HG03064 (cell line): Measurements from ENCODE around the gene TECR.

Source experiments
- ATAC-seq: cut with Tn5 transposase; IDR thresholded peaks from one replicate; pipeline ENCODE4 v1.9.1; 2021; ENCODE audit warnings: low read depth; ENCODE audit not compliant: unreplicated experiment

Gene TECR

DNA sequence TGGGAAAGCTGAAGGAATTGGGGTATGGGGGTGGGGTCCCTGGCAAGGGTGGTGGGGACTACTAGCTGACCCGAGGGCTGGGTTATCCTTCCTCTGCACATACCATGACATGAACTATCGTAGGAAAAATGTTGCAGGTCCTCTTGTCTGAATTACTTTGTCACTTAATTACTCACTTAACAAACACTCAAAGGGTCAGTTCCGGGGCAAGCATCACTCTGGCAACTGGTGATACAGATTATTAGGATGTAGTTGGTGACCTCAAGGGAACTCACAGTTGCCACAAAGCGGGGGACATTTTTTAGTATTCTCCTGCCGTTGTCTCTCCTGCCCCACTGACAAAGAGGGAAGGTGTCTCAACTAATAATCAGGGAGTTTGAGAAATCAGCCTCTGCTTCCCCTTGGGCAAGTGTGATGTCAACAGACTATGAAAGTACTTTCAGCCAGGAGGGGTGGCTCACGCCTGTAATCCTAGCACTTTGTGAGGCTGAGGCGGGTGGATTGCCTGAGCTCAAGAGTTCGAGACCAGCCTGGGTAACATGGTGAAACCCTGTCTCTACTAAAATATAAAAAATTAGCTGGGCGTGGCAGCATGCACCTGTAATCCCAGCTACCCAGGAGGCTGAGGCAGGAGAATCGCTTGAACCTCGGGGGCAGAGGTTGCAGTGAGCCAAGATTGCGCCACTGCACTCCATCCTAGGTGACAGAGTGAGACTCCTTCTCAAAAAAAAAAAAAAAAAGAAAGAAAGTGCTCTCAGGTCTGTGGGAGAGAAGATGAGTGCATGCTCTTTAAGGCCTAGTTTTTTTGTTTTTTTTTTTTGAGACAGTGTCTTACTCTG is 21.5 kb upstream of the TECR start:
- ATAC-seq: no peak

DNA sequence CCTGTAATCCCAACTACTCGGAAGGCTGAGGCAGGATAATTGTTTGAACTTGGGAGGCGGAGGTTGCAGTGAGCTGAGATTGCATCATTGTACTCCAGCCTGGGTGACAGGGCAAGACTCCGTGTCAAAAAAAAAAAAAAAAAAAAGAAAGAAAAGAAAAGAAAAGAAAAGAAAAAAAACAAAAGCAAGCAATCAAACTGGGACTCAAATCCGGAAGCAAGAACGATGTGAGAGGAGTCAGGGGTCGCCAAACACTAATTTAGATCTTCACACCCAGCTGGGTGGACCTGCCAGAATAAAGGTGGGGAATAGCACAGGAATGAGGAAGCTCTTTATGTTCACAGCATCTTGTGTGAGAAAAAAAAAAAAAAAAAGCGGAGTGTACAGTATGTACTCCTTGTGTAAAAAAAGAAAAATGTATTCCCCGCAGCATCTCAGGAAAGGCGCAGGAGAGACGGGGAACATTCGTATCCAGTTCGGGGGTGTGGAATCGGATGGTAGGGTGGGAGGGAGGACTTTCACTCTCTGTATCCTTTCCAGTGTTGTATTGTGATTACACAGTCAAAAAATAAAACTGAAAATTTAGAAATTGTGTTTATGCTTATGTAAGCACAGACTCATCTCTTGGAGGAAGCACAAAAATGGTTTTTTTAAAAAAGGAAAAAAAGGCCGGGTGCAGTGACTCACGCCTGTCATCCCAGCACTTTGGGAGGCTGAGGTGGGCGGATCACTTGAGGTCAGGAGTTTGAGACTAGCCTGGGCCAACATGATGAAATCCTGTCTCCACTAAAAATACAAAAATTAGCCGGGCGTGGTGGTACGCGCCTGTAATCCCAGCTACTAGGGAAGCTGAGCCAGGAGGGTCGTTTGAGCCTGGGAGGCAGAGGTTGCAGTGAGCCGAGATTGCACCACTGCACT is 18.8 kb upstream of the TECR start:
- ATAC-seq: no peak

DNA sequence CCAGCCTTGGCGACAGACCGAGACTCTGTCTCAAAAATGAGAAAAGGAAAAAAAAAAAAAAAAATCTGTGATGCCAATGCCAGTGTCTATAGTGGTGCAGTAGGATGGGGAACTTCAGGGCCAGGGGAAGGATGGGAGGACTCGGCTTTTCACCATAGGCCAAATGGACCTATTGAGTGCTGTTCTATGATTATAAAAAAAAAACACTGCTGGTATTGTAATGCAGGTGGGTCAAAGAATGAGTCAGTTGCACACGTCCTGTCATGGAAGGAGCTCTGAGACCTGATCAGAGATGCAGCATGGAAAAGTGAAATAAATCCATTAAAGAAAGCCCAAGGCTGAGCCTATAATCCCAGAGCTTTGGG is 18.2 kb upstream of the TECR start:
- ATAC-seq: no peak

DNA sequence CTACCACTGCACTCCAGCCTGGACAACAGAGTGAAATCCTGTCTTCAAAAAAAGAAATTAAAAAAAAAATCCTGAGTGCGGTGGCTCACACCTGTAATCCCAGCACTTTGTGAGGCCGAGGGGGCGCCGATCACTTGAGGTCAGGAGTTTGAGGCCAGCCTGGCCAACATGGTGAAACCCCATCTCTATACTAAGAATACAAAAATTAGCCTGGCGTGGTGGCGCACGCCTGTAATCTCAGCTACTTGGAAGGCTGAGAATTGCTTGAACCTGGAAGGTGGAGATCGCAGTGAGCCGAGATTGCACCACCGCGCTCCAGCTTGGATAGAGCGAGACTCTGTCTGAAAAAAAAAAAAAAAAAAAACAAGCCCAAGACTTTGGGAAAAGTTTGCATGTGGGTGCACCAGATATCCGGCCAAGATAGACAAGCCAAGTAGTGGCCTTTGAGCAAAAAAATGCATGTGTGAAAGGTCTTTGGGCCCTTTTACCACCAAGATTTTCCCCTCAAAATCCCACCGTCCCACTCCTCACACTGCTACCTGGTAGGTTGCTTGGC is 16.9 kb upstream of the TECR start:
- ATAC-seq: no peak

DNA sequence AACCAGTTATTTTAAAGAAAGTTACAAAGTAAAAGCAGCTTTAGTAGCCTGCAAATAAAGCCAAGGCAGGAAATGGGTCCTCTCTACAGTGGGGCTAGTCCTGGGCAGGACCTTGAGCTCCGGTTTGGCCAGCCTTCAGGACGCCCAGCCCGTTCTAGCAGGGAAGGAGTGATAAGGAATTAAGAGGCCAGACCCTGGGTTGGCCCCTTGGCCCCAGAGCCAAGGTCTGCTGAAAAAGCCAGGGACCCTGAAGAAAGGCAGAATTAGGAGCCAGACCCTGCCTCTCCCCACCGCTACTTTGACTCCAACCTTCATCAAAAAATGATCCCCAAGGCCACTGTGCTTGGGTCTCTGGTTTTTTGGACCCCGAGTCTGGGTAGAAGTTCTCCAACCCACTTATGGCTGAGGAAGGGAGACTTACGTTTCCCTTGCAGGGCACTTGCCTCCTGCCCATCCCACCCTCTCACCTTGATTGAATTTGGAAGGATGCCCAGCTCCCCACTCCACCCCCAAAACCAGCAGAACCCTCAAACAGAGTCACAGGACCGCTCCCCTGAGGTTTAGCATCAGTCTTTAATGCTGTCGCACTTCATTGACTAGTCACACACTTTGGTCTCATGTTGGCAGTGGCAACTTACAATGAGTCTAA is 15.1 kb upstream of the TECR start:
- no peak for ATAC-seq

DNA sequence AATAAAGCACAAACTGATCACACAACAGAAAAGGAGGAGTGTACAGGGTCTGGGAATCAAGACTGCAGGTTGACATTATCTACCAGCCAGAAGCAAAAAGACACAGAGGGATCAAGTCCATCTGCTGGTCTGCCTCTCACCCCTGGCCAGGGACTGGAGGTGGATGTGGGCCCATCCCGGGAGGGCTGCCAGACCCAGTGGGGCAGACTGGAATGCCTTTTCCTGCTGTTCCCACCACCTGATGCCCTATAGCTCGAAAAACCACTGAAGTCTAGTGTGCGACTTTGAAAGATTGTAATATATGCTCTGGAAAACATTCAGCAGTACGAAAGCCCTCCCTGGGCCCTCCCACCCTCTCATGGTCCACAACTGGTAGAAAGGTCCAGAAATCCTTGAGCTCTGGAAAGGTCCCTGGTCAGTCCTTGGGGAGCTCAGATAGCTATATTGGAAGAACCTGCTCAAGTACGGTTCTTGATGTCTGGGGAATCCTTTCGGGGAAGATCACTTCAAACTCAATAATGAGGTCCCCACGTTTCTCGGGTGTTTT is 13.8 kb upstream of the TECR start:
- no peak for ATAC-seq

DNA sequence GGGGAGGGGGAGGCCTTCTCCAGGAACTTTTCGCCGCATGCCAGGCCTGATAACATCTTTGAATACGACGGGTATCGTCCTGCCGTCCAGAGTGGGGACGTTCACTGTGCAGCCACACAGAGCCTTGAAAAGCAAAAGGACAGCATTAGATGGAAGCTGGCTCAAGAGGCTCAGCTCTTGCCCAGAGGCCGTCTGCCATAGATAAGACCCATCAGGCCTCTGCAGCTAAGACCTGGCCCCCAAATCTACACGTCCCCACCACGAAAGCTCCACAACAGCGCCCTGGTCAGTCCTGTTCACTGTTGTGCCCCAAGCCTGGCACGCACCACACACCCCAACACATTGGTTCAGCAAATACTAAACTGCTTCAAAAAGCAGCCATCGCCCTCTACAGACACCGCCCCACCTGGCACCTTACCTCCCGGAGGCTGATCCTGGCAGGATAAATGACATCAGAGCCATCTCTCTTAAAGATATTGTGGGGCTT is 13.3 kb upstream of the TECR start:
- ATAC-seq: no peak

DNA sequence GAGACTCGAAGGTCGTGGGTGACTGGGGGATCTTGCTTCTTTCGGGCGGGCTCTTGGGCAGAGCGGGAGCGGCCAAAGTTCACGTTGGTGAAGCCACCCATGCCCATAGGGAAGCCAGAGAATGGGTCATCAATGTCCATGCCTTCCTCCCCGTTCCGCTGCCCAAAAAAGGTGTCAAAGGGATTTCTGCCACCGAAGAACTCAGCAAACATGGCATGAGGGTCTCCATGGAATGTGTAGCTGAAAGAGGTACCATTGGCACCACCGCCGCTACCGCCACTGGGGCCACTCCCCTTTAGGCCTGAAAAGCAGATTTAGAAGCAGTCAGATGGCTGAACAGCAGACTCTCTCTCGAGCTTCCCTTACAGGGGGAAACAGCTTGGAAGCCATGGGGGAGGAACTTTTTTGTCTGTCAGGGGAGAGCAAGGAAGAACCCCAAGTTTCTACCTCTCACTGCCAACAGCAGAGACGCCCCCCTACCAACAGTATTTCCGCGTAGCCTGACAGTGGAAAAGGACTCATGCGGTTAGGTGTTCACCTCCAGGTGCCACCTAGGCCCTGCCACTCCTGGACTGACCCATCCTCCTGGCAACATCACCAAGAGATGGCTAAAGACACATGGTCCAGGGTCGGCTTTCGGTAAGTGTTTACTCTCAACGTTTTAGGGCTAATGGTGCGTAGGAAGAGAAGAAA is 12.5 kb upstream of the TECR start:
- no peak for ATAC-seq

DNA sequence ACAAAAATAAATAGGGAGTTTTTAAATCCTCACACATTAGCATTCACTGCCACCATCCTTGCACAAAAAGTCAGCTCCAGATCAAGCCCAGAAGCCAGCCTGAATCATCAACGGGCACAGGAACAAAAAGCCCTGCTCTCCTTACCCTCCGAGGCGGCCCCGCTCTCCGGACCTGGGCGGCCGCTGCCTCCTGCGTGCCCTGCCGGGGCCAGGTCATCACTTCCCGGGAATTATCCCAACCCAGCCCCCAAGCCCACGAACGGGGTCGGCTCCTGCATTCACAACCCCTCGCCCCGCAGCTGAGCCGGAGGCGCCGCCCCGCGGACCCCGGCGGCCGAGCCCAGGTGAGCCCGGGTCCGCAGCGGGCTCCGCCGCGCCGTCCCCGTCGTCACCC is 12.0 kb upstream of the TECR start:
- ATAC-seq: peak; percentile 2

DNA sequence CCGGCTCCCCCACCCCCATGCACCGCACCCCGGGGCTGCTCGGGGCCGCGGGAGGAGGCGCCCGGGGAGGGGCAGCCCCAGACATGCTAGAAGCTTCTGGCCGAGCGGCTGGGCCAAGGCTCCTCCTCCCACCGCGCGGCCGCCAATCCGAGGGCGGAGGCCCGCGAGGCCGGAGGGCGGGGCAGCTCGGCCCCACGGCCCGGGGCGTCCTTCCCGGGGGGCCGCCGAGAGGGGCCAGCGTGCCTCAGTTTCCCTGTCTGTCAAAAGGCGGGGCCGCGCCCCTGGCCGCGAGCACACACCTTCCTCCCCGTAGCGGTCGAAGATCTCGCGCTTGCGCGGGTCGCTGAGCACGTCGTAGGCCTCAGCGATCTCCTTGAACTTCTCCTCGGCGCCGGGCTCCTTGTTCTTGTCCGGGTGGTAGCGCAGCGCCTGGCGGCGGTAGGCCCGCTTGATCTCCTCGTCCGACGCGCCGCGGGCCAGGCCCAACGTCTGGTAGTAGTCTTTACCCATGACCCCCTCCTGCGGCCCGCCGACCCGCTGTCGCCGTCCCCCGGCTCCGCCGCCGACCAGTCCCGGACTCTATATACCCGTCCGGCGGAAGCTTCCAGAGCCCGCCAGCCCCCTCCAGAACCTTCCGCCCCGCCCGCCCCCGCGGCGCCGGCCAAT is 11.4 kb upstream of the TECR start, which contains the start of gene DNAJB1:
Gene DNAJB1 (minus strand): TSS at position 558 of the 666 bp plus-strand sequence. CDS start 48 bp downstream, at position 510.
- peak; percentile 49 for ATAC-seq

DNA sequence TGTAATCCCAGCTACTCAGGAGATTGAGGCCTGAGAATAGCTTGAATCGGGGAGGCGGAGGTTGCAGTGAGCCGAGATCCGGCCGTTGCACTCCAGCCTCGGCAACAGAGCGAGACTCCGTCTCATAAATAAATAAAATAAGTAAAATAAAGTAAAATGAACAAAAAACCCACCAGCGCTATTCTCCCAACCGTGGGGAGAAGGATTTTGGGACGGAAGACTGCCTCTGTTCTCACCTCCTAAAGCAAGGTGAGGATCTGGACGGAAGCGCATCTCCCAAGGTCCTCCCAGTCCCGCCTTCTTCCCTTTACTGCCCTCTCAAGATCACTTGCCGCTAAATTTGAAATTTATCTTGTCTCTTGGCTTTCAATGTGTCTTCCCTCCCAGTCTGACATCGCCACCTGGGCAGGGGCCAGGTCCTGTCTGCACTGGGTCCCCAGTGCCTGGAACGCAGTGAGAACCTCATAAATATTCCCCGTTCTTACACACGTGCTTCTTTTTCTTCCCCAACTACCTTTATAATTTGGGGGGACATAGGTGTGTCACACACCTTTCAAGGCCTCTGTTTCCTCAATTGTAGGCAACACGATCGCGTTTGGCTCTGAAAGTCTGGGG is 10.0 kb upstream of the TECR start:
- ATAC-seq: no peak

DNA sequence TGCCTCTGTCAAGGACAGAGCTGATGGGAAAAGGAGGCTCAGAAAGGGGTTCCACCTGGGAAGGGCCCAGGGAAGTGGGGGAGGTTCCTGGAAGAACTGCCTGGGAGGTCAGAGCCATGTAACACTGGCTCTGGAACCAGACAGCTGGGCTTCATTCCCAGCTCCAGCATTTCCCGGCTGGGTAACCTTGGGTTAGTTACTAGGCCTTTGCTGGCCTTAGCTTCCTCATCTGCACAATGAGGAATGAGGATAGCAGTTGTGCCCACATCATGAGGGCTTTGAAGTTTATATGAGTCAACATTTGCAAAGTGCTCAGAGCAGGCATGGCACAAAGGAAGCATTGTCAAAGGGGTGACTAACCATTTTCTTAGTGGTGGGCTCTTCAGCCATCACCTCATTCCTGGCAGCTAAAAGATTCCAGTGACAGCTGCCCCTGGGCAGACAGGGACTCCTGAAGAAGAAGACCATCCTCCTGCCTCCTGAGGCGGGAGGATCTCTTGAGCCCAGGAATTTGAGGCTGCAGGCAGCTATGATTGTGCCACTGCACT is 9.5 kb upstream of the TECR start:
- ATAC-seq: no peak

DNA sequence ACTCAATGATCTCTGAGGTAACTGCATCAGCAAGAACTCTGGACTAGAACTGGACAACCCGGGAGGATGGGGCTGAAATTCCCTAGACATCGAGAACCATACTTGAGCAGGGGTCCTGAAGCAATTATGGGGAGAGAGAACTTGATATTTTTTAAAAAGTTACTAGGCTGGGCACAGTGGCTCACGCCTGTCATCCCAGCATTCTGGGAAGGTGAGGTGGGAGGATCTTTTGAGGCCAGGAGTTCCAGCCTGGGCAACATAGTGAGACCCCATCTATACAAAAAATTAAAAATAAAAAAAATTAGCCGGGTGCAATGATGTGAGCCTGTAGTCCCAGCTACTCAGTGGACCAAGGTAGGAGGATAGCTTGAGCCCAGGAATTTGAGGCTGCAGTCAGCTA is 8.9 kb upstream of the TECR start:
- no peak for ATAC-seq

DNA sequence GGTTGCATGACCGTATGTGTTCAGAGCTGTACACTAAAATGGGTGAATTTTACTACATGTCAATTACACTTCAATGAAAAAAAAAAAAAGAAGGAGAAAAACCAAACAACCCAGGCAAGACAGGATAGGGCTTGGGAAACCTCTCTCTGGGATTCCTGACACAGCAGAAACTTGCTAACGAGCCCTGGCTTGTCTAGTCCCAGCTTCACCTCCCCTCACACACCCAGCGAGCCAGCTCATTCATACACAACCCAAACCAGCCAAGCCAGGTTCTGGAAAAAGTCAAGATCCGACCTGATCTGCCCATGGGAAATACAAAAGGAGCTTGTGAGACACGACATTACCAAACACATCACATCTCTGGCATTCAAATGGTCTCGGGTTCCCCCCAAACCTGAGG is 3.7 kb upstream of the TECR start:
- ATAC-seq: no peak

DNA sequence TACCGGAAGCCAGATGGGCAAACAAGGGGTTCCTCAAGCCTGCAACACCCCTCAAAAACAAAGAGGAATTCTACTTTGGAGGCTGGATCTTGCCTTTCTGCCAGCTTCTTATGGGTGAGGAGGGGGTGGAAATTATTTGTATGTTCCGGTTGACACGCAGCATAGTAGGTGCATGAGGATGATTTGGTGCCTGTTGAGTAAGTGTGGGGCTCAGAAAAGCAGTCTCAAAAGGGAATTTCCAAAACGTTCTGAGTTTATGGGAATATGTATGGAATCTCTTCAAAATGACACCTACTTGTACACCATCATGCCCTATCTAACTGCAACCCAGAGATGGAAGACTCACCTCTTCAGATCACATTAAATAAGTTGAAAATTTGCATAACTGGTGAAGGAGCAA is 3.0 kb upstream of the TECR start:
- no peak for ATAC-seq

DNA sequence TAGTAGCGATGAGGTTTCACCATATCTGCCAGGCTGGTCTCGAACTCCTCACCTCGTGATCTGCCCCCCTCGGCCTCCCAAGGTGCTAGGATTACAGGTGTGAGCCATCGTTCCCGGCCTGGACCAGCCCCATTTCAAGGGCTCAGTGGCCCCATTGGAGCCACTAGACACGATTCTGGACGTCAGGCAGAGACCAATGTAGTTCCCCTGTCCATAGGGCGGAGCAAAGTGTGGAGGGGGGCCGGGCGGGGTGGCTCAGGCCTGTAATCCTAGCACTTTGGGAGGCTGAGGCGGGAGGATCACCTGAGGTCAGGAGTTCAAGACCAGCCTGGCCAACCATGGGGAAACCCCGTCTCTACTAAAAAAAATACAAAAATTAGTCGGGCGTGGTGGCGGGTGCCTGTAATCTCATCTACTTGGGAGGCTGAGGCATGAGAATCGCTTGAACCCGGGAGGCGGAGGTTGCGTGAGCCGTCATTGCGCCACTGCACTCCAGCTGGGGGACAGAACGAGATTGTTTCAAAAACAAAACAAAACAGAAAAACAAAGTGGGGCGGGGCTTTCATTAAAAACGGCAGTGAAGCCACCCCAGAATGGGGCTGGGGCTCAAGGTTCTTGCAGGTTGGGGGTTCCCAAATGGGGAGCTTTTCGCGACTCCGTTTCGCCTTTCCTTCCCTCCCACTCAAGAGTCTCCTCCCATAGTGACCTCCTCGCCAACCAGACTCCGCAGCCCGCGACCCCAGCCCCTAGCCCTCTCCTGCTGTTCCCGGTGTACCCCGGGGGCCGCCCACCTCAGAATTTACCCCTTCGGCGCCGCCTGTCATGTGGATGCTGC is 758 bp upstream of the TECR start:
- ATAC-seq: no peak

DNA sequence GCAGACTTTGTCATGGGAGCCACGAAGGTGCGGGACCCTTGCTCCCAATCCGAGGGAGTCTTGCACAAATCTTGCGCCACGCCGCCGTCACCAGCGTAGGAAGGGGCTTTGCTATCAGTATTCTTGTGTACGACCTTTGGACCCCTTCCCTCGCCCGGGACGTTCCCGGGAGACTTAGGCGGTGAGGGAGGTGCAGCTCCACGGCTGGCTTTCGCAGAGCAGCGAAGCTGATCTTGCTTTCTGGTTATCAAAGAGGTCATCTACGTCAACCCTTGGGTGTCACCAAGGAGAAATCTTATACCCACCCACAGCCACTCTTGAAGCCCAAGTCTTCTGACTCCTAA is 583 bp downstream of the TECR start:
- no peak for ATAC-seq

DNA sequence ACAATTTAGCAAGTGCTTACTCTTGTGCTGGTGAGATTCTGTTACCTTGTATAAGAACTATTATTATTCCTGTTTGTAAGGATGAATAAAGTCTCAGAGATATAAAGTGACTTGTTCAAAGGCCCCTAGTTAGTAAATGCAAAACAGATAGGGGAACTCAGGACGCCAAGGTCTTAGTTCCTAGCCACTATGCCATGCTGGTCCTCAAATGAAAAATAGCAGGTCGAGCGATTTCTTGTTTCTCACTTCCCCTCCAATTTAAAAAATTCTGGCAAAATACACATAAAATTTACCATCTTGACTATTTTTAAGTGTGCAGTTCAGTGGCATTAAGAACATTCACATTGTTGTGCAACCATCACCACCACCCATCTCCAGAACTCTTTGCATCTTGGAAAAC is 1.1 kb downstream of the TECR start:
- ATAC-seq: no peak
